ENCODE results near the gene IGHMBP2. TPM values are rescaled to one million over a fixed set of nuclear protein-coding genes. Genes with fewer than 3 reads are reported as not detected.

Gene IGHMBP2
- total RNA-seq, 1 experiment from 2014 or later = 24.0 TPM

- H3K4me1 ChIP-seq (ENCODE audit: insufficient read depth, low read length) = no peaks in the 10 kb centered on the region
- no peak overlapping the region for H3K4me2 ChIP-seq (ENCODE audit: insufficient read depth, insufficient read length, low read length)
- H2BK15ac ChIP-seq (ENCODE audit: low read depth, low read length) = no peak overlapping the region
- no peaks in the 10 kb centered on the region for H3K23me2 ChIP-seq (ENCODE audit: insufficient read length, low read depth, low read length, poor library complexity, severe bottlenecking)
- no peaks in the 10 kb centered on the region for H3K79me2 ChIP-seq (ENCODE audit: insufficient read depth, low read length)
- H2BK20ac ChIP-seq (ENCODE audit: low read depth, low read length, poor library complexity, severe bottlenecking) = no peak overlapping the region
- no peak overlapping the region for H2BK120ac ChIP-seq (ENCODE audit: low read depth, low read length, poor library complexity, severe bottlenecking)
- H3K27me3 Mint-ChIP-seq (ENCODE audit: low read depth) = no peaks in the 10 kb centered on the region
- H3K4me3 Mint-ChIP-seq = no peak overlapping the region
- no peak overlapping the region for H4K5ac ChIP-seq (ENCODE audit: insufficient read length, low read depth, low read length)
- H3K27ac ChIP-seq (ENCODE audit: insufficient read length, low read depth, low read length) = no peak overlapping the region
- H4K8ac ChIP-seq (replicated peaks; ENCODE audit: insufficient read length, low read depth, low read length) = no peak overlapping the region
- no peak overlapping the region for H2AK5ac ChIP-seq (ENCODE audit: insufficient read length, low read length)
- no peak for TF ChIP-seq CTCF (conservative IDR thresholded peaks at IDR 0.05)
- no peak overlapping the region for H3K23ac ChIP-seq (ENCODE audit: insufficient read length, low read depth, low read length)
- H3T11ph ChIP-seq (ENCODE audit: low read length) = no peak overlapping the region
- H4K91ac ChIP-seq (ENCODE audit: insufficient read length, low read depth, low read length) = no peak overlapping the region
- no peaks in the 10 kb centered on the region for H4K20me1 ChIP-seq (ENCODE audit: control insufficient read depth, insufficient read depth, insufficient read length)
- no peak overlapping the region for H3K27ac Mint-ChIP-seq
- peaks cover 2 to 43% (median 27%) of the 10 kb centered on the region in 3 experiments; a peak in 6 of 7 replicates for H3K36me3 Mint-ChIP-seq (ENCODE audit: insufficient read depth in 1 of 3, low read depth in 3 of 3)
- no peaks in the 10 kb centered on the region for H3K9me3 Mint-ChIP-seq
- H3K9ac ChIP-seq (ENCODE audit: extremely low read depth, insufficient read length, low read length) = no peak overlapping the region
- H2BK5ac ChIP-seq (ENCODE audit: insufficient read length, low read length) = no peak overlapping the region
- no peak overlapping the region for H2AFZ ChIP-seq (ENCODE audit: low read length)
- H3K56ac ChIP-seq (ENCODE audit: insufficient read length, low read depth, low read length) = no peak overlapping the region
- DNase-seq = no peak
- no peak overlapping the region for H3K18ac ChIP-seq (ENCODE audit: insufficient read length, low read depth, low read length)
- H3K14ac ChIP-seq (ENCODE audit: insufficient read depth, low read length) = no peak overlapping the region
- H3K79me1 ChIP-seq (ENCODE audit: insufficient read depth, low read depth, low read length, poor library complexity, severe bottlenecking) = no peaks in the 10 kb centered on the region
- H2BK12ac ChIP-seq (ENCODE audit: insufficient read length, low read depth, low read length) = no peak overlapping the region
- H3K27me3 ChIP-seq (ENCODE audit: insufficient read depth, low read length) = no peaks in the 10 kb centered on the region
- no CpG with 5 or more reads among the region's 29 CpGs for WGBS (ENCODE audit: extremely low coverage, insufficient read length, low lambda C conversion rate)
- H3K4ac ChIP-seq (ENCODE audit: low read depth, low read length) = no peak overlapping the region
- H3K9me3 ChIP-seq (ENCODE audit: control insufficient read depth, low read depth, low read length) = no peaks in the 10 kb centered on the region
- no peaks in the 10 kb centered on the region for H3K4me1 Mint-ChIP-seq
These were observed 32.0 kb downstream of the IGHMBP2 start for GRCh38 chr11:68935516-68936357.
